Putamen (tissue), 1 donor: ENCODE results near the gene KMT2B.
"Not testable (repeated sequence)": the region's sequence is repeated elsewhere in the genome, so short reads cannot be mapped to it uniquely, and the experiment has no call there.

Experiments
- DNase-seq: peaks from one replicate; pipeline ENCODE4 v3.0.0-alpha.2; 2016; ENCODE audit warnings: low spot score

KMT2B gene, protein sequence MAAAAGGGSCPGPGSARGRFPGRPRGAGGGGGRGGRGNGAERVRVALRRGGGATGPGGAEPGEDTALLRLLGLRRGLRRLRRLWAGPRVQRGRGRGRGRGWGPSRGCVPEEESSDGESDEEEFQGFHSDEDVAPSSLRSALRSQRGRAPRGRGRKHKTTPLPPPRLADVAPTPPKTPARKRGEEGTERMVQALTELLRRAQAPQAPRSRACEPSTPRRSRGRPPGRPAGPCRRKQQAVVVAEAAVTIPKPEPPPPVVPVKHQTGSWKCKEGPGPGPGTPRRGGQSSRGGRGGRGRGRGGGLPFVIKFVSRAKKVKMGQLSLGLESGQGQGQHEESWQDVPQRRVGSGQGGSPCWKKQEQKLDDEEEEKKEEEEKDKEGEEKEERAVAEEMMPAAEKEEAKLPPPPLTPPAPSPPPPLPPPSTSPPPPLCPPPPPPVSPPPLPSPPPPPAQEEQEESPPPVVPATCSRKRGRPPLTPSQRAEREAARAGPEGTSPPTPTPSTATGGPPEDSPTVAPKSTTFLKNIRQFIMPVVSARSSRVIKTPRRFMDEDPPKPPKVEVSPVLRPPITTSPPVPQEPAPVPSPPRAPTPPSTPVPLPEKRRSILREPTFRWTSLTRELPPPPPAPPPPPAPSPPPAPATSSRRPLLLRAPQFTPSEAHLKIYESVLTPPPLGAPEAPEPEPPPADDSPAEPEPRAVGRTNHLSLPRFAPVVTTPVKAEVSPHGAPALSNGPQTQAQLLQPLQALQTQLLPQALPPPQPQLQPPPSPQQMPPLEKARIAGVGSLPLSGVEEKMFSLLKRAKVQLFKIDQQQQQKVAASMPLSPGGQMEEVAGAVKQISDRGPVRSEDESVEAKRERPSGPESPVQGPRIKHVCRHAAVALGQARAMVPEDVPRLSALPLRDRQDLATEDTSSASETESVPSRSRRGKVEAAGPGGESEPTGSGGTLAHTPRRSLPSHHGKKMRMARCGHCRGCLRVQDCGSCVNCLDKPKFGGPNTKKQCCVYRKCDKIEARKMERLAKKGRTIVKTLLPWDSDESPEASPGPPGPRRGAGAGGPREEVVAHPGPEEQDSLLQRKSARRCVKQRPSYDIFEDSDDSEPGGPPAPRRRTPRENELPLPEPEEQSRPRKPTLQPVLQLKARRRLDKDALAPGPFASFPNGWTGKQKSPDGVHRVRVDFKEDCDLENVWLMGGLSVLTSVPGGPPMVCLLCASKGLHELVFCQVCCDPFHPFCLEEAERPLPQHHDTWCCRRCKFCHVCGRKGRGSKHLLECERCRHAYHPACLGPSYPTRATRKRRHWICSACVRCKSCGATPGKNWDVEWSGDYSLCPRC (N-terminal part only)

DNA sequence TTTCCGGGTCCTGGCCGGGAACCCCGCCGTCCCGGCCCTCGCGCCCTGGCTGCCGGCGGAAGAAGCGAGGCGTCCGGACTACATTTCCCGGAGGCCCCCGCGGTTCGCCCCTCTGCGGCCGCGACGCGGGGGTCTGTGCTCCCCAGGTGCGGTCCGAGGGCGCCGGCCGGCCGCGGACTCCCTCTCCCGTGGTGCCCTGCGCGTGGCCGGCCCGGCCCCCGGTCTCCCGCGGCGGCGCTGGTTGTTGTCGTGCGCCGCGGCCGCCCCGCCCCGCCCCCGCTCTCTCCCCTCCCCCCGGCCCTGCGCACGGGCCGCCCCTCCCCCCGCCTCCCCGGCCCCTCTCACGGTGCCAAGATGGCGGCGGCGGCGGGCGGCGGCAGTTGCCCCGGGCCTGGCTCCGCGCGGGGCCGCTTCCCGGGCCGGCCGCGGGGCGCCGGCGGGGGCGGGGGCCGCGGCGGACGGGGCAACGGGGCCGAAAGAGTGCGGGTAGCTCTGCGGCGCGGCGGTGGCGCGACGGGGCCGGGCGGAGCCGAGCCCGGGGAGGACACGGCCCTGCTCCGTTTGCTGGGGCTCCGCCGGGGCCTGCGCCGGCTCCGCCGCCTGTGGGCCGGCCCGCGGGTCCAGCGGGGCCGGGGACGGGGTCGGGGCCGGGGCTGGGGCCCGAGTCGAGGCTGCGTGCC is at the start of gene KMT2B:
TSS of gene KMT2B (plus strand) at position 339 of the 680 bp plus-strand sequence. CDS start at position 355, 16 bp downstream.
- no peak for DNase-seq

GRCh38 chr19:35669566-35669965 is 48.2 kb upstream of the KMT2B start:
- DNase-seq: no peak

- no peak for DNase-seq
Observed at GRCh38 chr19:35669974-35670373, 47.8 kb upstream of the KMT2B start.

DNA sequence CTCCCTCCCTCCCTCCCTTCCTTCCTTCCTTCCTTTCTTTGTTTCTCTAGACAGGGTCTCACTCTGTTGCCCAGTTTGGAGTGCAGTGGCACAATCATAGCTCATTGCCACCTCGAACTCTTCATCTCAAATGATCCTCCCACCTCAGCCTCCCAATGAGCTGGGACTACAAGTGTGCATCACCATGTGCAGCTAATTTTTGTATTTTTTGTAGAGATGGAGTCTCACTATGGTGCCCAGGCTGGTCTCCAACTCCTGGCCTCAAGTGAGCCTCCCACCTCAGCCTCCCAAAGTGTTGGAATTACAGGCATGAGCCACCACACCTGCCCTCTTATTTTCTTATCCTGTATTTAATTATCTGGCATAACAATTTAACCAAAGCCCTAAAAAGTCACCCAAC is 47.1 kb upstream of the KMT2B start:
- DNase-seq: no peak

DNA sequence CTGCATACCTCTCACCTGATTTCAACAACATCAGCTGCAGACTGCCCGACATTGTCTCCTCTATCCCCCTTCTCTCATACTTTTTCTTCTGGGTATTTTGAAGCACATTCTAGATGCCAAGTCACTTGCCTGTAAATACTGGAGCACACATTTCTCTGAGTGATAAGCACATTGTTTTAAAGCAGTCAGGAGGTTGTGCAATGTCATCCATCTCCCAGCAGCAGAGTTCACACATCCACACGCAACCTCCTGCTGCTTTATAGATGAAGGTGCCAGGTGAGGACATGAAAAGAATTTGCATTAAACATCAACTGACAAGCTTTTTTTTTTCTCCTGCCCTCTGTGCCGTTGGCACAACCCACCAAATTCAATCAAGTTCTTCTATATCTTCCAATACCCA is 46.0 kb upstream of the KMT2B start:
- DNase-seq: no peak

GRCh38 chr19:35673121-35673804 is 44.5 kb upstream of the KMT2B start:
- no peak for DNase-seq

- DNase-seq: no peak
Observed at GRCh38 chr19:35675589-35676140, 42.1 kb upstream of the KMT2B start.

- no peak for DNase-seq
Observed at GRCh38 chr19:35689836-35690235, 28.0 kb upstream of the KMT2B start.

GRCh38 chr19:35691106-35691505 is 26.7 kb upstream of the KMT2B start:
- DNase-seq: not testable (repeated sequence)

GRCh38 chr19:35692010-35692409 is 25.8 kb upstream of the KMT2B start:
- DNase-seq: no peak

- DNase-seq: no peak
Observed at GRCh38 chr19:35693422-35693821, 24.4 kb upstream of the KMT2B start.

DNA sequence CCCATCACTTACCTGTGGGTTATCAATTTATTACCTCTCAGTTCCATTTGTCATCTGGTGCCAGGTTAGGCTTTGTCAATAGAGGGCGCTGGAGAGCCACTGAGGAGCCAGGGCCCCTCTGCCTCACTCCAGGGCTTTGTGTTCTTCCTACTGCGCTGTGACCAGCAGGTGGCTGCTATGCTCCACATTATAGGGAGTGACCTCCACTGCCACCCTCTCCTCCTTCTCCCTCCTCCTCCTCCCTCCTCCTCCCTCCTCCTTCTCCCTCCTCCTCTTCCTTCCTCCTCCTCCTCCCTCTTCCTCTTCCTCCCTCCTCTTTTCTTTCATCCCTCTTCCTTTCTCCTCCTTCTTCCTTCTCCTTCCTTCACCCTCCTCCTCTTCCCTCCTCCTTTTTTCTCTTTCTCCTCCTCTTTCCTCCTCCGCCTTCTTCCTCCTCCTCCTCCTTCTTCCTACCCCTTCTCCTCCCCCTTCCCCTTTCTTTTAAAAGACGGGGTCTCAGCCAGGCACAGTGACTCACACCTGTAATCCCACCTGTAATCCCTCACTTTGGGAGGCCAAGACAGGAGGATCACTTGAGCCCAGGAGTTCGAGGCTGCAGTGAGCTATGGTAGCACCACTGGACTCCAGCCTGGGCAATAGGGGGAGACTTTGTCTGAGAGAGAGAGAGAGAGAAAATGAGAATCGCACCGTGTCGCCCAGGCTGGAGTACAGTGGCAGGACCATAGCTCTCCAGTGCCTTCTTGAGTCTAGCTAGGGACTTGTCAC is 23.8 kb upstream of the KMT2B start:
- peak; percentile 86 for DNase-seq

DNA sequence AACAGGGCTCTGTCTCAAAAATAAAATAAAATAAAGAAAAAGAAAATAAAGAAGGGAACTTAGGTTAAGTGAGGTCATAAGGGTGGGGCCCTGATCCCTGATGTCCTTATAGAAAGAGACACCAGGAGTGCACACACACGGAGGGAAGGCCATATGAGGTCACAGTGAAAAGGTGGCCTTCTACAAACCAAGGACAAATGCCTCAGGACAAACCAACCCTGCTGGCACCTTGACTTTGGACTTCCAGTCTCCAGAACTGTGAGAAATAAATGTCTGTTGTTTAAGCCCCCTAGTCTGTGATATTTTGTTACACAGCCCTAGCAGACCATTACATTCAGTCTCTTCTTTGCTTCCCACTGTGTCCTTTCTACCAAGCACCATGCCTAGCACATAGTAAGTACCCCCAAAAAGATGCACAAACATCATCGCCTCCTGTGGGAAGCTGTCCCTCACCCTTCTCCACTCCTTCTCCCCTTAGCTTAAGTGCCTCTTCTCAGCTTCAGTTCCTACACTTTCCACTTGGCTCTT is 21.8 kb upstream of the KMT2B start:
- no peak for DNase-seq

DNA sequence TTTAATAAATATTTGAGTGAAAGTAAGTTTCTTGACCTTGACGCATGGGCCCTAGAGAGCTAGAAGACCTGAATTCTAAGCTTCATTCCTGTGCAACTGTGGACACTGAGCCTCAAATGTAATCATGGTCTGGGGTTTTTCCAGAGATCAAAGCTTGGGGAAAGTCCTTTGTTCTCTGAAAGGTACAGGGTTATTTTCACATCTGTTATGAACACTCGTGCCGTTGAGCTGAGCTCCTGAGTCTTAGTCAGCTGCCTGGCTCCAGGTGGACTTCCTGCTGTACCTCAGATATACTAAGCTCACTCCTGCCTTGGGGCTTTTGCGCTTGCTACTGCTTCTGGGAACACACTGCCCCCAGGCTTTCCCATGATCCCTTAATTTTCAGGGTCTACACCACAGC is 21.0 kb upstream of the KMT2B start:
- DNase-seq: no peak

GRCh38 chr19:35702223-35703012 is 15.4 kb upstream of the KMT2B start:
- DNase-seq: peak; percentile 99

DNA sequence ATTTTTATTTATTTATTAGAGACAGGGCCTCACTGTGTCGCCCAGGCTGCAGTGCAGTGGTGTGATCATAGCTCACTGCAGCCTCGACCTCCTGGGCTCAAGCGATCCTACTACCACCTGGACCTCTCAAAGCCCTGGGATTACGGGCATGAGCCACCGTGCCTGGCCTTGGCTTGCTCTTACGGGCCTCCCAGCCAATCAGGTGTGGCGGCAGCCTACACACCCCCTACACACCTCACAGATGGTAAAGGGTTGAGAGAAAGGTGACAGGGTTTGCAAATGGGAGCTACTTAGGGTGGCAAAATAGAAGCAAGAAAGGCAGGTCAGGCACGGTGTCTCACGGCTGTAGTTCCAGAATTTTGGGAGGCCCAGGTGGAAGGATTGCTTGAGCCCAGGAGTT is 14.5 kb upstream of the KMT2B start:
- no peak for DNase-seq

DNA sequence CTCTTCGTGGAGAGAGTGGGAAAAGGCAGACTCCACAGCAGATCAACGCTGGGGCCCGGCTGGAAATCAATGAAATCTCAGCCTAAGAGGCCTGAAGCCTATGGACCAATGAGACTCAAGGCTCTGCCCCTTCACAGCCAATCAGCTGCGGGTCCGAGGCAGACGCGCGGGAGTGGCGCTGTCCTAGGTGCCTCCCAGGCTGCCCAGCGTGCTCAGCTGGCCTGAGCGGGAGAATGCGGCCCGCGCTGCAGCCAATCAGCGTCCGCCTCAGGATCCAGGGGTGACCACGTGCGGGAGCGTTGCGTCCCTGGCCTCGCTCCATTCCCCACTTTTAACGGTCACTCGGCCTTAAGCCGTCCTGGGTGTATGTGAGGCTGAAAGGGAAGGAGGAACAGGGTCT is 13.6 kb upstream of the KMT2B start, which contains the start of gene ZBTB32:
TSS of gene ZBTB32 (plus strand) at position 341 of the 400 bp plus-strand sequence. CDS start 10,069 bp downstream, outside the sequence.
- no peak for DNase-seq

- no peak for DNase-seq
Observed at GRCh38 chr19:35708391-35708790, 9.4 kb upstream of the KMT2B start.
